ENCODE data around the gene URB1.

DNA sequence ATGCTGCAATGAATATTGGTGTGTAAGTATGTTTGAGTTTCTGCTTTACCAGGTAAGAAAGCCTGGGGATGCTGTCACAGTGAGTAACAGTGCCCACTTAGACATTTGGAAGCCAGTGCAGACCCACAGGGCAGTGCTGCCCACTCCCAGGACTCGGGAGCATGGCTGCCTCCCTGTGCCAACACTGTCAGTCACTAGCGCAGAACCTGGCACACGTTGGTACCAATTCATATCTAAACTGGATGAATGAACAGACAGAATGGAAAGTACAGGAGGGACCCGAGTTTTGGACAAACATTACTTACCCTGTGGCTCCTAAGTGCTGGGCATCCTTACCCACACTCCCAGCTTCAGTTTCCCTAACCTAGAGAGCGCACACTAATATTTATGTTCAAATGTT, 18.1 kb upstream of the URB1 start:
- TF ChIP-seq CTCF (IDR thresholded peaks at IDR 0.05) (no peak), POLR2AphosphoS5 (IDR thresholded peaks at IDR 0.05; ENCODE audit: low read depth, low read length) (no peak), SIN3A (IDR thresholded peaks at IDR 0.05; ENCODE audit: borderline replicate concordance, insufficient read depth, low read depth, low read length) (no peak)
